Measurements from ENCODE around the gene FADS2. TPM values are rescaled to one million over a fixed set of nuclear protein-coding genes. Genes with fewer than 3 reads are reported as not detected.

FADS2 gene
- total and polyA plus RNA-seq, 2 of the 13 experiments (the other 11 are each of a cell fraction or from before 2014, with no cell fraction given), result 90.1 to 124 TPM

- TF ChIP-seq ZNF136 (CRISPR knock-in tag; IDR thresholded peaks at IDR 0.05; ENCODE audit: low read depth) (peak; percentile 3; the same call in 1 of the 2 replicates), GABPB1 (CRISPR knock-in tag; IDR thresholded peaks at IDR 0.05) (peak; percentile 69; the same call in 1 of the 2 replicates), SMARCC2 (IDR thresholded peaks at IDR 0.05) (no peak), SOX6 (IDR thresholded peaks at IDR 0.05) (no peak), SOX6 (CRISPR knock-in tag; IDR thresholded peaks at IDR 0.05) (peak; percentile 45), TBP (CRISPR knock-in tag; IDR thresholded peaks at IDR 0.05) (no peak), GFI1 (CRISPR knock-in tag; IDR thresholded peaks at IDR 0.05; ENCODE audit: borderline replicate concordance) (0 out of 2 replicates have a peak, but pooled peaks have one; percentile 76), HHEX (CRISPR knock-in tag; IDR thresholded peaks at IDR 0.05) (no peak), NCOA1 (CRISPR knock-in tag; IDR thresholded peaks at IDR 0.05) (no peak; the same call in 1 of the 2 replicates), ZSCAN29 (CRISPR knock-in tag; conservative IDR thresholded peaks at IDR 0.05) (no peak), HOXD1 (CRISPR knock-in tag; IDR thresholded peaks at IDR 0.05) (peak; percentile 80; the same call in 1 of the 2 replicates), PHF5A (CRISPR knock-in tag; IDR thresholded peaks at IDR 0.05; ENCODE audit: low read depth, unreplicated experiment) (peak; percentile 71), ZNF644 (CRISPR knock-in tag; IDR thresholded peaks at IDR 0.05; ENCODE audit: low read depth) (no peak), RXRA (CRISPR knock-in tag; IDR thresholded peaks at IDR 0.05) (no peak), SALL1 (CRISPR knock-in tag; IDR thresholded peaks at IDR 0.05) (peak; percentile 64), XBP1 (CRISPR knock-in tag; IDR thresholded peaks at IDR 0.05) (peak; percentile 66; the same call in 1 of the 2 replicates), ZNF3 (CRISPR knock-in tag; IDR thresholded peaks at IDR 0.05) (no peak), SMAD3 (CRISPR knock-in tag; IDR thresholded peaks at IDR 0.05) (no peak), THRA (CRISPR knock-in tag; IDR thresholded peaks at IDR 0.05; ENCODE audit: borderline replicate concordance) (peak; percentile 13; the same call in 1 of the 2 replicates), ZNF629 (CRISPR knock-in tag; conservative IDR thresholded peaks at IDR 0.05) (0 out of 2 replicates have a peak, but pooled peaks have one; percentile 5), SSRP1 (CRISPR knock-in tag; IDR thresholded peaks at IDR 0.05) (no peak), MEIS2 (CRISPR knock-in tag; IDR thresholded peaks at IDR 0.05) (peak; percentile 78), MATR3 (CRISPR knock-in tag; IDR thresholded peaks at IDR 0.05) (no peak), ZNF446 (CRISPR knock-in tag; IDR thresholded peaks at IDR 0.05) (peak; percentile 92), IKZF1 (IDR thresholded peaks at IDR 0.05) (no peak), ZNF766 (CRISPR knock-in tag; IDR thresholded peaks at IDR 0.05; ENCODE audit: borderline replicate concordance) (no peak), ZNF263 (CRISPR knock-in tag; IDR thresholded peaks at IDR 0.05) (no peak)
- TF ChIP-seq, protein P1, sequence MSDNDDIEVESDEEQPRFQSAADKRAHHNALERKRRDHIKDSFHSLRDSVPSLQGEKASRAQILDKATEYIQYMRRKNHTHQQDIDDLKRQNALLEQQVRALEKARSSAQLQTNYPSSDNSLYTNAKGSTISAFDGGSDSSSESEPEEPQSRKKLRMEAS (IDR thresholded peaks at IDR 0.05), result peak; percentile 79
- TF ChIP-seq, protein P2, sequence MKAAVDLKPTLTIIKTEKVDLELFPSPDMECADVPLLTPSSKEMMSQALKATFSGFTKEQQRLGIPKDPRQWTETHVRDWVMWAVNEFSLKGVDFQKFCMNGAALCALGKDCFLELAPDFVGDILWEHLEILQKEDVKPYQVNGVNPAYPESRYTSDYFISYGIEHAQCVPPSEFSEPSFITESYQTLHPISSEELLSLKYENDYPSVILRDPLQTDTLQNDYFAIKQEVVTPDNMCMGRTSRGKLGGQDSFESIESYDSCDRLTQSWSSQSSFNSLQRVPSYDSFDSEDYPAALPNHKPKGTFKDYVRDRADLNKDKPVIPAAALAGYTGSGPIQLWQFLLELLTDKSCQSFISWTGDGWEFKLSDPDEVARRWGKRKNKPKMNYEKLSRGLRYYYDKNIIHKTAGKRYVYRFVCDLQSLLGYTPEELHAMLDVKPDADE (CRISPR knock-in tag; IDR thresholded peaks at IDR 0.05), result no peak
- TF ChIP-seq, protein P3, sequence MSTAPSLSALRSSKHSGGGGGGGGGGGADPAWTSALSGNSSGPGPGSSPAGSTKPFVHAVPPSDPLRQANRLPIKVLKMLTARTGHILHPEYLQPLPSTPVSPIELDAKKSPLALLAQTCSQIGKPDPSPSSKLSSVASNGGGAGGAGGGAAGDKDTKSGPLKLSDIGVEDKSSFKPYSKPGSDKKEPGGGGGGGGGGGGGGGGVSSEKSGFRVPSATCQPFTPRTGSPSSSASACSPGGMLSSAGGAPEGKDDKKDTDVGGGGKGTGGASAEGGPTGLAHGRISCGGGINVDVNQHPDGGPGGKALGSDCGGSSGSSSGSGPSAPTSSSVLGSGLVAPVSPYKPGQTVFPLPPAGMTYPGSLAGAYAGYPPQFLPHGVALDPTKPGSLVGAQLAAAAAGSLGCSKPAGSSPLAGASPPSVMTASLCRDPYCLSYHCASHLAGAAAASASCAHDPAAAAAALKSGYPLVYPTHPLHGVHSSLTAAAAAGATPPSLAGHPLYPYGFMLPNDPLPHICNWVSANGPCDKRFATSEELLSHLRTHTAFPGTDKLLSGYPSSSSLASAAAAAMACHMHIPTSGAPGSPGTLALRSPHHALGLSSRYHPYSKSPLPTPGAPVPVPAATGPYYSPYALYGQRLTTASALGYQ (CRISPR knock-in tag; IDR thresholded peaks at IDR 0.05), result no peak
Measured at GRCh38 chr11:61814958-61815789, 12.9 kb upstream of the FADS2 start (continued).

Data from HepG2 (cell line).